H54 (cell line): Measurements from ENCODE around the gene NXN.

Experiments
- DNase-seq: peaks from one replicate; pipeline ENCODE4 v3.0.0; 2011; ENCODE audit warnings: low spot score, mixed read lengths; ENCODE audit not compliant: insufficient read length
- FAIRE-seq: peaks from 3 replicates; lab custom pipeline; 2011; peaks lifted over from hg19 to GRCh38; lab: Jason Lieb, UNC
- POLR2A ChIP-seq: IDR thresholded peaks from 2 replicates; pipeline ENCODE4 v1.6.1; 2011; ENCODE audit warnings: low read depth, mild to moderate bottlenecking, low read length

Gene NXN

GRCh38 chr17:979539-980405 lies at the start of gene NXN:
NXN (minus strand) TSS chr17:979776.
- peak; percentile 79 for DNase-seq
- peak; percentile 55 for TF ChIP-seq POLR2A
- no peak for FAIRE-seq

- DNase-seq: no peak
- TF ChIP-seq POLR2A: no peak
- FAIRE-seq: no peak
Measured at GRCh38 chr17:1027044-1027443, 47.5 kb upstream of the NXN start.

GRCh38 chr17:1026599-1026975 lies 47.0 kb upstream of the NXN start:
- DNase-seq (no peak), FAIRE-seq (no peak)
- no peak for TF ChIP-seq POLR2A

- FAIRE-seq: no peak
Measured at GRCh38 chr17:1025733-1026598, 46.4 kb upstream of the NXN start.

GRCh38 chr17:1024076-1024475 lies 44.5 kb upstream of the NXN start:
- no peak for TF ChIP-seq POLR2A
- DNase-seq (no peak), FAIRE-seq (no peak)

More at GRCh38 chr17:1025733-1026598, 46.4 kb upstream of the NXN start:
- no peak for DNase-seq
- TF ChIP-seq POLR2A: no peak

GRCh38 chr17:1022278-1023024 lies 42.9 kb upstream of the NXN start:
- FAIRE-seq (no peak), DNase-seq (no peak)
- no peak for TF ChIP-seq POLR2A

- DNase-seq (no peak), FAIRE-seq (no peak)
- TF ChIP-seq POLR2A: no peak
Measured at GRCh38 chr17:1021147-1021546, 41.6 kb upstream of the NXN start.

GRCh38 chr17:1019451-1019850 lies 39.9 kb upstream of the NXN start:
- no peak for FAIRE-seq
- TF ChIP-seq POLR2A: no peak
- no peak for DNase-seq

- no peak for TF ChIP-seq POLR2A
- FAIRE-seq: no peak
- no peak for DNase-seq
Measured at GRCh38 chr17:1018547-1018946, 39.0 kb upstream of the NXN start.

- TF ChIP-seq POLR2A: no peak
- no peak for DNase-seq
- FAIRE-seq: no peak
Measured at GRCh38 chr17:1013729-1014090, 34.1 kb upstream of the NXN start.

GRCh38 chr17:1012823-1013728 lies 33.5 kb upstream of the NXN start:
- no peak for TF ChIP-seq POLR2A
- no peak for FAIRE-seq
- no peak for DNase-seq

GRCh38 chr17:1011760-1012735 lies 32.5 kb upstream of the NXN start:
- no peak for FAIRE-seq
- DNase-seq: no peak
- no peak for TF ChIP-seq POLR2A
